HTERT RPE-1 (cell line): ENCODE measurements around the gene NXPH1.

Experiments
- in situ Hi-C: fragments of 300-500 bp; cut with MboI; formaldehyde crosslinking; loops from 4 replicates; pipeline ENCODE4 v1.14.3; 2020; ENCODE audit warnings: low sequenced_read_pairs

The NXPH1 gene

GRCh38 chr7:8433477-8434289, at the start of gene NXPH1:
Gene NXPH1, plus strand, starts transcription at chr7:8433609.
- in situ Hi-C loops = no loop called here

DNA sequence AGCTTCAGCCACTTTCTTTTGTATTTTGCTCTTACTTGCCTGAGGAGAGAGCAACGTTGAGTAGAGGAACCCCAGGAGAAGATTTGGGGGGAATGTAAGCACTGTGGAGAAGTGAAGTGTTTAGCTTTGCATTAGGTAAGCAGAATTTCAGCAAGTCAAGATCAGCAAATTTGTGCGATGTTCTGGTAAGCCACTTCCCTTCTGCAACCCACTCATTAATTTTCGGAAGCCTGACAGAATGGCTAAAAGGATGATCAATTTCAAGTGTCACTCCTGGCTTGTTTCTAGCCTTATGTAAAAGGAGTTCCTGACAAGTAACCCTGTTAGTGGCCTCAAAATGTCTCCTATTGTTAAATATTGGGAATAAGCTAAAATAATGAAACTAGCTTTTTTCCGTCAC, 48.5 kb upstream of the NXPH1 start:
- in situ Hi-C loops = no loop called here

- in situ Hi-C loops = no loop called here
Measured at GRCh38 chr7:8386926-8387550, 46.4 kb upstream of the NXPH1 start.

DNA sequence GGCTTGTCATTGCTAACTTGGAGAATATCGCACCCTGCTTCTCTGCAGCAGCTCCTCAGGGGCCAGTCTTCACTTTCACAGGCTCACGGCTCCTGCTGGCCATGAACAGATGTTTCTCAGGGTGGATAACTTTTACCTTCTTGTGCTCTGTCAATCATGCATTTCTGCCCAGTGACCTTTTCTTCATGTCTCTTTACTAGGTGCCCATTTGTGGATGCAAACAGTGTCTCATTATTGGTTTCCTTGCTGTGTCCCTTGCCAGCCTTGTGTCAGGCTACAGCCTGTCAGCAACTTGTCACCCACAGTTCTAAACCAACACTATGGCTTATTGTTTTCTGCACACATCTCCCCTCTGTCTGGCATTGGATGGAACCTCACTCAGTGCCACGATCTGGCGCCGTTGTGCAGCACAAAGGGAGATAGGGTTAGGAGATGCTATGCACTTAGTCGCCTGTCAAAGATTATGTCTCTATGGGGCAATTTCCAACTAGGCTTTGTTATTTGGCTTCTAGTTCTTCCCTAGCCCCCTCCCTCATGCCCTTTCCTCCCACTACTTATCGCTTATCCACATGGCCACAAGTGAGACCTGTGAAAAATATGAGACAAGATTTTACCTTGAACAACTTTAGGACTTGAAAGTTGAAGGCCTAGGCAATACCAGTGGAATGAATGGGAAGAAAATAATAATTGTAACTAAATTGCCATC, 45.7 kb upstream of the NXPH1 start:
- in situ Hi-C loops = no loop called here

- in situ Hi-C loops = no loop called here
Measured at GRCh38 chr7:8388257-8388625, 45.2 kb upstream of the NXPH1 start.

- in situ Hi-C loops = no loop called here
Measured at GRCh38 chr7:8389593-8390261, 43.7 kb upstream of the NXPH1 start.

DNA sequence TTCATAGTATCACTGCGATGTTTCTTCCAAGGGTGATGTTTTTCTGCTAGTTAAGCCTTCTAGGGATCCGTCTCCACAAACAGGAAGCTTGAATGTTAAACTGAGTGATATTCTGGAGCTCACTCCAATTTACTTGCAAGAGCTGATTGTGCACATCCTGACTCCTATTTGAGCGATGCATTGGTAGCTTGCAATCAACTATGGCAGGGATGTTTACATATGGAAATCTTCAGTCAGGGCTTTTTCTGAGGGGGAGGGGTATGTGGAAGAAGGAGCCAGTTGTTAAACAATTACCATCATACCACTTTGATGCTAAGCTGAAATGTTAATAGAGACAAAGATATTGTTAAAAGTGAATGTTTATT, 43.2 kb upstream of the NXPH1 start:
- in situ Hi-C loops = no loop called here

DNA sequence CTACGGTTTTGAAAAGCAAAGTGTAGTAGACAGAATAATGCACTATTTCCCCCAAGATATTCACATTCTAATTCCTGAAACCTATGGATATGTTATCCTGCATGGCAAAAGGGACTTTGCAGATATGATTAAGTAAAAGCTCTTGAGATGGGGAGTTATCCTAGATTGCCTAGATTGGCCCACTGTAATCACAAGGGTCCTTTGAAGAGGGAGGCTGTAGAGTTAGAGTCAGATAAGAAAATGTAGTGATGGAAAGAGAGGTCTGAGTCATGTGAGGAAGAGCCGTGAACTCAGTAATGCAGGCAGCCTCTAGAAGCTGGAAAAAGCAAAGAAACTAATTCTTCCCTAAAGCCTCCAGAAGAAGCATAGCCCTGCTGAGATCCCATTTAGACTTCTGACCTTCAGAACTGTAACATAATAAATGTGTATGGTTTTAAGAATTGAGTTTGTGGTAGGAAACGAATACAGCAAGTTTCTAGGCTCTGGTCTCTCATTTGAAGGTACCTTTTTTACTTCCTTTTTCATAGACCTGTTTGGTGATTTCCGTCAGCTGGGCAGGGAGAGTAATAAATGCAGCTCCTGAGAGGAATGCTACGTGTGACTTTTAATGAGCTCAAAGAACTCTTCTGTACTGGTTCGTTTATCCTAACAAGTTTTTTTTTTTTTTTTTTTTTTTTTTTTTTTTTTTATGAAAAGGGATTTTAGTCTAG, 41.9 kb upstream of the NXPH1 start:
- in situ Hi-C loops = no loop called here

GRCh38 chr7:8396294-8396693, 37.1 kb upstream of the NXPH1 start:
- in situ Hi-C loops = no loop called here

GRCh38 chr7:8408871-8409270, 24.5 kb upstream of the NXPH1 start:
- in situ Hi-C loops = no loop called here

DNA sequence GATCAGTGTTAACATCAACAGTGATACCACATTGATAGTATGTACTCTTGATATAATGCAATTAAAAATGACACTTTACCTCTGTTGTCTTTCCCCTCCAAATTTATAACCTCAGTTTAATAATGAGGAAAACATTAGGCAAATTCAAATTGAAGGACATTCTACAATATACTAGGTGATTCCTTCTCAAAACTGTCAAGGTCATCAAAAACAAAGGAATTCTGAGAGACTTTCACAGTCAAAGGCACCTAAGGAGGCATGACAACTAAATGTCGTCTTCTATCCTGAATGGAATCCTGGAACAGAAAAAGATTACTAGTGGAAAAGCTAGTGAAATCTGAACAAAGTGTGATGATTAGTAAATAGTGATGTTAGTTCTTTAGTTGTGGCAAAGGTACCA, 22.3 kb upstream of the NXPH1 start:
- in situ Hi-C loops = no loop called here

GRCh38 chr7:8413600-8413999, 19.8 kb upstream of the NXPH1 start:
- in situ Hi-C loops = no loop called here

DNA sequence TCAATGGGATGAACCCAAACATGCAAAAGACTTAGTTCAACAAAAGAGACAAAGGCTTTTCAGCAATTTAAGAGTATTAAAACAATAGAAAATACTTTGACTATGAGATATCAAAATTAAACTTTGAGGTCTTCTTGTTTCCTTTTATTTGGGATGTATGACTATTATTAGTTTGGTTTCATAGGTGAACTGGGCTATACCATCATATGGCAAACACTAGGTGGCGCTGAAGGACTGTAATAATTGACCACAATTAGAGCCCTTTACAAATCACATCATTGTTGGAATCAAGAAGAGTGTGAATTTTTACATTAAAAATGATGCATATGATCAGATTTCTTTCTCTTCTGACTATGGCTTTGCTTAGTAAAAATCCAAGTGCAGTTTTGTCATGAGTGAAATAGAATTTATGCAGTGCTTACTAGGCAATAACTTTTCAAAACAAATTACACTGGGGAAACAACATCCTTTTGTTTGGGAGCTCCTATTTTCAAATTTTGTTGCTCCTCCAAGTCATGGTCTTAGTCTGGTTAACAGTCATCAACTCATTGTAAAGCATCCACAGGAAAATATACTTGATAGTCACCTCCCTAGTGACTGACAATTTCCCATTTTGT, 14.7 kb upstream of the NXPH1 start:
- in situ Hi-C loops = no loop called here

GRCh38 chr7:8422177-8422576, 11.2 kb upstream of the NXPH1 start:
- in situ Hi-C loops = no loop called here

DNA sequence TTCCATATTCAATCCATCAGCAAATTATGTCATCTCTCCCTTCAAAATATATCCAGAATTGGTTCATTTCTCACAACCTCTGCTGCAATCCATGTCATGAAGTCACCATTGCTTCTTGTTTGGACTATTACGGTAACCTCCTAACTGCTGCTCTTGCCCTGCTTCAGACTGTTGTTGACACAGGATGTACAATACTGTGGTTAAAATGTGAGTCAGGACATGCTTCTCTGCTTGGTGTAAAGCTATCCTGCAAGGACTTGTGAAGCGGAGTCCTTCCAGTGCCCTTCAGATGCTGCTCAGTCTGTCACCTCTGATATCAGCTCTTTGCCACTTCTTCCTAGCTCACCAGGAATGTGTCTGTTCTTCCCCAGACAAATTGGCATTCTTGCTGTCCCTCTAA, 10.4 kb upstream of the NXPH1 start:
- in situ Hi-C loops = no loop called here

- in situ Hi-C loops = no loop called here
Measured at GRCh38 chr7:8425223-8425622, 8.2 kb upstream of the NXPH1 start.

GRCh38 chr7:8430643-8431042, 2.8 kb upstream of the NXPH1 start:
- in situ Hi-C loops = no loop called here

DNA sequence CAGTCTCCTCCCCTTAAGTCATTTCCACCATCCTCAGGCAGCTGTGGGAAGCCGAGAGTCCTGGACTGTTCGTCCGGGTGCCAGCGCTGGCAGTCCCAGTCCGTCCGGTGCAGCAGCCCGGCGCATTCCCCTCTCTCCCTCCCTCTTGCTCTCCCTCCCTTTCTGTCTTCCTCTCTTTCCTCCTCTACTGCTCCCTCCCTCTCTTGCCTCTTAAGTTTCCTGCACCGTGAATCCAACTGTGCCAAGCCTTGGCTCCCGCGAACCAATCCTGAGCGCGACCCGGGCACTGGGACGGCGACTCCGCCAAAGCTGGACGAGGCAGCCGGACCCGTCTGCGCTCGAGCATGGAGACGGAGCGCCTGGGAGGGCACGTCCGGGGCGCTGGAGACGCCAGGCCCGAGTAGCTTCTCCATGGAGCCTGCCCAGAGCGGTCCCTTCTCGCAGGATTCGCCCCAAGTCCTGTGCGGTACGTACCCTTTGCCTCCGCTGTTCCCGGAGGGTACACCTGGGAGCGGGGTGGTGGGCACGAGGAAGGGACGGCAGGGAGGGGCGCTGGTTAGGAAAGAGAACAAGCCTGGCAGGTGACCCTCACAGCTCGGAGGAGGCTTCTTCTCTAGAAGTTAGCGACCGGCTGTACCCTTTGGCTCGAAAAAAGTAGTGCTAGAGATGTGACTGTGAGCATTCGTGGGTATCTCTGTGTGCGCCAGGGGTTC, 1.0 kb downstream of the NXPH1 start:
- in situ Hi-C loops = no loop called here

DNA sequence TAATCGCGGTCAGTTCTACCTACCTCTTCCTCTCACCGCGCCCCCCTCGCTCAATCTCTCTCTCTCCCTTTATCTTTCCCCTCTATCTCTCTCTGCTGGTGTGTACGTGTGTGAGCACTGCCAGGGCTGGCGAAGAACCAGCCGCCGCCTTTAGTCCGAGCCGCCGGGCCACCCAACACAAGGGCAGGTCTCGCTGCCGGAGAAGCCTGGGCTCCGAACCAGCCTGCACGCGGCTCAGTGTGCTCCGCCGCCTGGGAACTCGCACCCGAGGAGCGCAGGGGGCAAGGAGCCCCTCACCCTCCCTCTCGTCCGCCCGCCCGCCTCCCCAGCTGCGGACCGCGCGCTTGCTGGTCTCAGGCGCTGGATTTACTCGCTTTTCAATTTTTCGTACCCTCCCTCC, 1.7 kb downstream of the NXPH1 start:
- in situ Hi-C loops = no loop called here
